ENCODE measurements around the gene APOM.

Gene APOM

GRCh38 chr6:31620586-31621319, 34.9 kb upstream of the APOM start, which contains the start of gene PRRC2A:
PRRC2A (plus strand) TSS chr6:31620715; CDS start chr6:31622790, 2,075 bp downstream.
- Histone ChIP-seq H3K36me3 (ENCODE audit: control insufficient read depth, low read length) (peaks cover 51% of the 10 kb centered on the region), H3F3A (ENCODE audit: control insufficient read depth, insufficient read depth) (peaks cover 12% of the 10 kb centered on the region), H3K4me3 (ENCODE audit: low read length) (peak within 1 kb of the TSS; percentile 93), H3K79me2 (ENCODE audit: control insufficient read depth, low read length) (peaks cover 59% of the 10 kb centered on the region), H3K4me2 (ENCODE audit: low read length) (peak within 1 kb of the TSS; percentile 93), H3K9me3 (ENCODE audit: control insufficient read depth, insufficient read depth, low read length) (no peaks in the 10 kb centered on the region), H3K9me2 (replicated peaks; ENCODE audit: control insufficient read depth, low read length) (no peaks in the 10 kb centered on the region), H3K4me1 (ENCODE audit: control insufficient read depth, low read length) (peaks cover 35% of the 10 kb centered on the region), H3K27me3 (ENCODE audit: control insufficient read depth, low read length) (no peaks in the 10 kb centered on the region), H4K20me1 (ENCODE audit: control insufficient read depth, insufficient read depth, low read depth, low read length) (peaks cover 14% of the 10 kb centered on the region), H3K27ac (ENCODE audit: low read depth, low read length) (peak within 1 kb of the TSS; percentile 99)
- TF ChIP-seq CTCF (IDR thresholded peaks at IDR 0.05; ENCODE audit: low read depth, low read length, poor library complexity, severe bottlenecking) = no peak
- no peak for TF ChIP-seq EZH2phosphoT487 (IDR thresholded peaks at IDR 0.05; ENCODE audit: borderline replicate concordance, low read length)

DNA sequence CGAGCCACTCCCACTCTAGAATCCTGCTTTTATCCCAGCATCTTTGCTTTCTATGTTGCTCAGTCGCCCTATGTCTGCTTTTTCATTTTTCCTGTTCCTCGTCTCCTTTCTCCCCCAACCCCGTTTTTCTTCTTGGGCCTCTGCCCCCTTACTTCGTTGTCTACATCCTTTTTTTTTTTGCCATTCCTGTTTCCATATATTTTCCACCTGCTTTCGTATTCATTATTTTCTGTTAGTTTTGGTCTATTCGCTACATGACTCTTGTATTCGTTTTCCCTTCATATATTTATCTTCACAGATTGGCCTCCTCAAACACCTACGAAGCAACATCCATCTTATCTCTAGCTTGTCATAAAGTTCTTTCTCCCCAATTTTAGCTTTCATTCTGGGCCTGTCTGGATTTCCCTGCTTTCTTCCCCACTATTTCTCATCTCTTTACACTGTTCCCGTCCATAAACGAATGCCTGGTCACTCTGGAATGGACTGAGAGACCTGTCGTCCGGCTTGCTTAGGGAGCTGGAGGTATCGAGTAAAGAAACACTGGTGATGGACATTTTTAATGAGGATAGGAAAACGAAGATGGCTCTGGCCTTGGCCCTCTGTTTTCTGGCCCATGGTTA, 34.3 kb upstream of the APOM start:
- H3F3A ChIP-seq (ENCODE audit: control insufficient read depth, insufficient read depth) = peaks cover 12% of the 10 kb centered on the region
- H3K9me3 ChIP-seq (ENCODE audit: control insufficient read depth, insufficient read depth, low read length) = no peaks in the 10 kb centered on the region
- H3K27me3 ChIP-seq (ENCODE audit: control insufficient read depth, low read length) = no peaks in the 10 kb centered on the region
- H3K9me2 ChIP-seq (replicated peaks; ENCODE audit: control insufficient read depth, low read length) = no peaks in the 10 kb centered on the region
- H3K27ac ChIP-seq (ENCODE audit: low read depth, low read length) = peak overlapping the region; percentile 78
- TF ChIP-seq CTCF (IDR thresholded peaks at IDR 0.05; ENCODE audit: low read depth, low read length, poor library complexity, severe bottlenecking) = no peak
- TF ChIP-seq EZH2phosphoT487 (IDR thresholded peaks at IDR 0.05; ENCODE audit: borderline replicate concordance, low read length) = no peak
- peak overlapping the region; percentile 90 for H3K4me2 ChIP-seq (ENCODE audit: low read length)
- H3K36me3 ChIP-seq (ENCODE audit: control insufficient read depth, low read length) = peaks cover 58% of the 10 kb centered on the region
- peaks cover 58% of the 10 kb centered on the region for H3K79me2 ChIP-seq (ENCODE audit: control insufficient read depth, low read length)
- H4K20me1 ChIP-seq (ENCODE audit: control insufficient read depth, insufficient read depth, low read depth, low read length) = peaks cover 14% of the 10 kb centered on the region
- peaks cover 28% of the 10 kb centered on the region for H3K4me1 ChIP-seq (ENCODE audit: control insufficient read depth, low read length)
- H3K4me3 ChIP-seq (ENCODE audit: low read length) = peak overlapping the region; percentile 93

DNA sequence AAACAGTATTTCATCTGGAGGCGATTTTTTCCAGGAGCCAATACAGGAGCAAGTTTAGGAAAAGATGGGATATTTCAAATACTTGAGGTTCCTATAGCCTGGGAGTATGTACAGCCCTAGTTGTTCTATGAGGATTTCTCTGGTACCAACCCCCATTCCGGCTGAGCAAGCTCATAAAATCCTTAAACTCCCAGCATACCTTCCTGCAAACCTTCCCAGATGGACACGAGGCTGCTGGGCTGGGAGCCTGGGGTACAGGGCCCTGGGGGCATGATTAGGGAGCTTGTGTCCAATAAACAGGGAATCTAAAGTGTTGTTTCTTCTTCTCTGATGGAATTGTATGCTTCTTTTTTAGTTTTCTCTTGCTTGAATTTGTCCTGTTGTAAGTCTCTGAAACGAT, 33.7 kb upstream of the APOM start:
- Histone ChIP-seq H4K20me1 (ENCODE audit: control insufficient read depth, insufficient read depth, low read depth, low read length) (peaks cover 14% of the 10 kb centered on the region), H3F3A (ENCODE audit: control insufficient read depth, insufficient read depth) (peaks cover 11% of the 10 kb centered on the region), H3K36me3 (ENCODE audit: control insufficient read depth, low read length) (peaks cover 63% of the 10 kb centered on the region), H3K4me3 (ENCODE audit: low read length) (peak overlapping the region; percentile 93), H3K9me2 (replicated peaks; ENCODE audit: control insufficient read depth, low read length) (no peaks in the 10 kb centered on the region), H3K27me3 (ENCODE audit: control insufficient read depth, low read length) (no peaks in the 10 kb centered on the region), H3K4me1 (ENCODE audit: control insufficient read depth, low read length) (peaks cover 22% of the 10 kb centered on the region), H3K27ac (ENCODE audit: low read depth, low read length) (peak overlapping the region; percentile 78; the same call in 1 of the 2 replicates), H3K79me2 (ENCODE audit: control insufficient read depth, low read length) (peaks cover 58% of the 10 kb centered on the region), H3K9me3 (ENCODE audit: control insufficient read depth, insufficient read depth, low read length) (no peaks in the 10 kb centered on the region), H3K4me2 (ENCODE audit: low read length) (peak overlapping the region; percentile 90)
- TF ChIP-seq CTCF (IDR thresholded peaks at IDR 0.05; ENCODE audit: low read depth, low read length, poor library complexity, severe bottlenecking) = no peak
- no peak for TF ChIP-seq EZH2phosphoT487 (IDR thresholded peaks at IDR 0.05; ENCODE audit: borderline replicate concordance, low read length)

Measured in DOHH2 (cell line).